ENCODE results near the gene CES2.
"Not testable (repeated sequence)": the region's sequence is repeated elsewhere in the genome, so short reads cannot be mapped to it uniquely, and the experiment has no call there.

CES2 gene

DNA sequence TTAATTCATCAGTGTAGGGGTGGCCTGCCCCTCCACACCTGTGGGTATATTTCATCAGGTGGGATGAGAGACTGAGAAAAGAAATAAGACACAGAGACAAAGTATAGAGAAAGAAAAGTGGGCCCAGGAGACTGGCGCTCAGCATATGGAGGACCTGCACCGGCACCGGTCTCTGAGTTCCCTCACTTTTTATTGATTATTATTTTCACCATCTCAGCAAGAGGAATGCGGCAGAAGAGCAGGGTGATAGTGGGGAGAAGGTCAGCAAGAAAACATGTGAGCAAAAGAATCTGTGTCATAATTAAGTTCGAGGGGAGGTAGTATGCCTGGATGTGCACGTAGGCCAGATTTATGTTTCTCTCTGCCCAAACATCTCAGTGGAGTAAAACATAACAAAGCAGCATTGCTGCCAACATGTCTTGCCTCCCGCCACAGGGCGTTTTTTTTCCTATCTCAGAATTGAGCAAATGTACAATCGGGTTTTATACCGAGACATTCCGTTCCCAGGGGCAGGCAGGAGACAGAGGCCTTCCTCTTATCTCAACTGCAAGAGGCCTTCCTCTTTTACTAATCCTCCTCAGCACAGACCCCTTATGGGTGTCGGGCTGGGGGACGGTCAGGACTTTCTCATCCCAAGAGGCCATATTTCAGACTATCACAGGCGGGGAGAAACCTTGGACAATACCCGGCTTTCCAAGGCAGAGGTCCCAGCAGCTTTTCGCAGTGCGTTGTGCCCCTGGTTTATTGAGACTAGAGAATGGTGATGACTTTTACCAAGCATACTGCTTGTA, 20.2 kb downstream of the CES2 start:
- DNase-seq, result not testable (repeated sequence)

- DNase-seq, result not testable (repeated sequence)
Observed at GRCh38 chr16:66956154-66956457, 20.8 kb downstream of the CES2 start.

DNA sequence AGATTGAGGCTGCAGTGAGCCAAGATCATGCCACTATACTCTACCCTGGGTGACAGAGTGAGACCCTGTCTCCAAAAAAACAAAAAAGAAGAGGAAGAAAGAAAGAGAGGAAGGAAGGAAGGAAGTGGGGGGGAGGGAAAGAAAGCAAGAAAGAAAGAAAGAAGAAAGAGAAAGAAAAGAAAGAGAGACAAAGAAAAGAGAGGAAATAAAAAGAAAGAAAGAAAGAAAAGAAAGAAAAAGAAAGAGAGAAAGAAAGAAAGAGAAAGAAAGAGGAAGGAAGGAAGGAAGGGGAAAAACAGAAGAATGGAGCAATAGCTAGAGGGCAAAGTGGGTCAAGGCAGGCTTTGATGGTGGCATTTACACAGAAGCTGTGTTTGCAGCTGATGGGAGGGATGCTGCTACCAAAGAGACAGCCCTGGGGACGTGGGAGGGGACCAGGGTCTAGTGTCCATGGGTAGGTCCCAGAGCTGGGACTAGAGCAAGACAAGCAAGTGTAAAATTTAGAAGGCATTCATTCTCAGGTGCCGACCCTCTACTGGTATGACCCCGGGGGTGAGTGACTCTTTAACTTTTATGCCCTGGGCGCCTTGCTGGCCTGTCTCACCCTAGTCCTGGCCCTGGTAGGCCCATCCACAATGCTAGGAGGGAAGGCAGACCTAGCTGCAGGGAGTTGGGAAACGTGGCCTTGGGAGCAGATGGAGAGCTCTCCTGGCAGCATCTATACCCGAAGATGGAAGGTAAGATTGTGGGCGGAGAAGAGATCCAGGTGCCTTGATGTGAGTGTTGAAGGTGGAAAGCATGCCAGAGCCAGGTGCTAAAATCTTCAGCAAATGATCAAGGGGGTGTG, 23.8 kb downstream of the CES2 start:
- no peak for DNase-seq

DNA sequence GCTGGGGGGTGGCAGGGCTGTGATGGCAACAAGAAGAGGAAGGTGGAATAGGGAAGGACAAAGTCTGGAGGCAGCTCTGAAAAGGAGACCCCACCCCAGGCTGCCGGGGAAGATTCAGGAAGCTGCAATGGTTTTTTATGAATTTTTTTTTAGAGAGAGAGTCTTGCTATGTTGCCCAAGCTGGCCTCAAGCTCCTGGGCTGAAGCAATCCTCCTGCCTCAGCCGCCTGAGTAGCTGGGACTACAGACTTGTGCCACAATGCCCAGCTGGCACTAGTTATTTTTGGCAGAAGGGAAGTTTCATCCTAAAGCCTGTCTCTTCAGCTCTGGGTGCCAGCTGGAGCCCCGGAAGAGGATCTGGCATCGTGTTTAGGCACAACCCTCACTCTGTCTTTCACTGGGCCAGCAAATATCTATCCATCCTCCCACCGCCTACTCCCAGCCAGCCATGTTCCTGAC, 24.4 kb downstream of the CES2 start:
- no peak for DNase-seq

DNA sequence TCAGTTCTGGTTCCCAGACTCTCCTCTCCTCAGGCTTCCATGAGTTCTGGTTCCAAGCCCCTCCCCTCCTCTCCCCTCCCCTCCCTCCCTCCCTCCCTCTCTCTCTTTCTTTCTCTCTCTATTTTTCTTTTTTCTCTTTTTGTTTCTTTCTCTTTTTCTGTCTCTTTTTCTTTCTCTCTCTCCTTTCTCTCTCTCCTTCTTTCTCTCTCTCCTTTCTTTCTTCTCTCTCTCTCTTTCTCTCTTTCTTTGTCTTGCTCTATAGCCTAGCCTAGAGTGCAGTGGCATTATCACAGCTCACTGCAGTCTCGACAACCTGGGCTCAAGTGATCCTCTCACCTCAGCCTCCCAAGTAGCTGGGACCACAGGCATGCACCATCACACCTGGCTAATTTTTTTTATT, 25.0 kb downstream of the CES2 start:
- DNase-seq, result no peak

- DNase-seq, result no peak
Observed at GRCh38 chr16:66961065-66961744, 25.9 kb downstream of the CES2 start, which contains the start of gene CES3. TSS of gene CES3 (plus strand) at chr16:66961266. CDS start at chr16:66961308, 42 bp downstream.

GRCh38 chr16:66961914-66962313, 26.6 kb downstream of the CES2 start:
- DNase-seq, result no peak

DNA sequence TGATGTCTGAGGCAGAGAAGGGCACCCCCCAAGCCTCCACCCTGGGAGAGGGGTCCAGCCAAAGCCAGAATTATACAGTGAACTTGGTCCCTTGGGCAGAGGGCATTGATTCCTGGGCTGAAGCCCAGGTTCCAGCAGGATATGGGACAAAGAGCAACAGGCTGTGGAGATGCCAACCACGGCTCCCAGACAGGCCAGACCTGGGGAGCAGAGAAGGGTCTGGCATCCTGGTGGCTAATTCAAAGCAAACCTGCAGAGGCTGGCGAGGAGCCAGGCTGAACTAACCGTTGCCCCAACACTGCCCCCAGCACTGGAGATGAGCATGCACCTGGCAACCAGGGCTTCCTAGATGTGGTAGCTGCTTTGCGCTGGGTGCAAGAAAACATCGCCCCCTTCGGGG, 28.7 kb downstream of the CES2 start:
- DNase-seq, result no peak

DNA sequence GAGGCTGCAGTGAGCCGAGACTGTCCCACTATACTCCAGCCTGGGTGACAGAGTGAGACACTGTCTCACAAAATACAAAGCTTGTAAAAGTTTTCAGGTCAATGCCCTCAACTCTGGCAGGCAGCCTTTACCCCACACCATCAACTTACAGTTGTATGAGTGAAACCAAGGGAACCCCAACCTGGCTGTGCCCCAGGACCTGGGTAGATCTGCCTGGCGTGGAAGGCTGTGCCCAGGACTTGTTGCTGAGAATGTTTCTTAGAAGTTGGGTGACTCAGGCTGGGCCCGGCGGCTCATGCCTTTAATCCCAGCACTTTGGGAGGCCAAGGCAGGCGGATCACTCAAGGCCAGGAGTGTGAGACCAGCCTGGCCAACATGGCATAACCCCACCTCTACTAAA, 33.5 kb downstream of the CES2 start:
- DNase-seq, result no peak

GRCh38 chr16:66970775-66971720, 35.7 kb downstream of the CES2 start:
- no peak for DNase-seq

DNA sequence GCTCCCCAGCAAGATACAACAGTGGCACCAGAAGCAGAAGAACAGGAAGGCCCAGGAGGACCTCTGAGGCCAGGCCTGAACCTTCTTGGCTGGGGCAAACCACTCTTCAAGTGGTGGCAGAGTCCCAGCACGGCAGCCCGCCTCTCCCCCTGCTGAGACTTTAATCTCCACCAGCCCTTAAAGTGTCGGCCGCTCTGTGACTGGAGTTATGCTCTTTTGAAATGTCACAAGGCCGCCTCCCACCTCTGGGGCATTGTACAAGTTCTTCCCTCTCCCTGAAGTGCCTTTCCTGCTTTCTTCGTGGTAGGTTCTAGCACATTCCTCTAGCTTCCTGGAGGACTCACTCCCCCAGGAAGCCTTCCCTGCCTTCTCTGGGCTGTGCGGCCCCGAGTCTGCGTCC, 37.7 kb downstream of the CES2 start:
- no peak for DNase-seq

- no peak for DNase-seq
Observed at GRCh38 chr16:66973716-66974115, 38.4 kb downstream of the CES2 start.

- not testable (repeated sequence) for DNase-seq
Observed at GRCh38 chr16:66974156-66974931, 39.0 kb downstream of the CES2 start.

DNA sequence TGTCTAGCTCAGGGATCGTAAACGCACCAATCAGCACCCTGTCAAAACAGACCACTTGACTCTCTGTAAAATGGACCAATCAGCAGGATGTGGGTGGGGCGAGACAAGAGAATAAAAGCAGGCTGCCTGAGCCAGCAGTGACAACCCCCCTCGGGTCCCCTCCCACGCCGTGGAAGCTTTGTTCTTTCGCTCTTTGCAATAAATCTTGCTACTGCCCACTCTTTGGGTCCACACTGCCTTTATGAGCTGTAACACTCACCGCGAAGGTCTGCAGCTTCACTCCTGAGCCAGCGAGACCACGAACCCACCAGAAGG, 39.6 kb downstream of the CES2 start:
- not testable (repeated sequence) for DNase-seq

- DNase-seq, result no peak
Observed at GRCh38 chr16:66975302-66975893, 40.1 kb downstream of the CES2 start.

- no peak for DNase-seq
Observed at GRCh38 chr16:66976746-66977145, 41.4 kb downstream of the CES2 start.

DNA sequence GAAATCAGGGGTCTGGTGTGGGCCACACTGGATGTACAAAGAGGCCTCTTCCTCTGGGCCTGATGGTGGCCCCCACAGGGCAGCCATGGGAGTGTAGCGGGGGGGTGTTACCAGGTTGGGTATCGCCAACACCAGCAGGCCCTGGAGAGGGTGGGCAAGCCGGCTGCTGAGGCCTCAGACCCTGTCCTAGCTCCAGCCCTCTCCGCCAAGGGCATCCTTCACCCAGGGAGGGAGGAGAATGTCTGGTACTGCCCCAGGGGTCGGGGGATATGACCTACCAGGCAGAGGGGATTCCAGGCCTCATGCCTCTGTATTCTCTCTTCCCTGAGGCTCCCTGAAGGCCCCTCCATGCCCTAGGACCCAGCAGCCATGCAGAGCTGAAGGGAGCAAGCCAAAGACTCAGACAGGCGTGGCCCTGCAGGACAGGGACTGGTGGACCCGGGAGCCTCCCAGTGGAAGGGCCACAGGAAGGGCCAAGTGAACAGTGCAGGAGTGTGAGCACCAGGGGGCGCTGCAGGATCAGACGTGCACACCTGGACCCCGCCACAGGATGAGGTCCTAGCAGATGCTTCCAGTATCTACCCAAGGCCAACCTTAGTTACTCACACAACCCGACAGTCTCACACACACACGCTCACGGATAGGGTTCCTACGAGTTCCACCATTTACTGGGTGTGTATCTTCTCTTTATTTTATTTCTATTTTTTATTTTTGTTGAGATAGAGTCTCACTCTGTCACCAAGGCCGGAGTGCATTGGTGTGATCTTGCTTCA, 42.2 kb downstream of the CES2 start:
- peak; percentile 68 for DNase-seq

GRCh38 chr16:66979011-66979717, 43.8 kb downstream of the CES2 start:
- DNase-seq, result no peak

DNA sequence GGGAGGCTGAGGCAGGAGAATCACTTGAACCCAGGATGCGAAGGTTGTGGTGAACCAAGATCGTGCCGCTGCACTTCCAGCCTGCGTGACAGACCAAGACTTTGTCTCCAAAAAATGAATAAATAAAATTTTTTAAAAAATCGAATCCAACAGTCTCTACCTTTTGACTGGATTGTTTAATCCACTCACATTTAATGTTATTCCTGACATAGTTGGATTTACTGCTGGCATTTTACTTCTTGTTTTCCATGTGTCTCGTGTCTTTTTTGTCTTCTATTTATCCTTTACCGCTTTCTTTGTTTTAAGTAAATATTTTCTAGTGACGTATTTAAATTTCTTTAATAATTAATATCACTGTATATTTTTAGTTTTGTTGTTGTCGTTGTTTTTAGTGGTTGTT, 47.7 kb downstream of the CES2 start:
- no peak for DNase-seq

DNA sequence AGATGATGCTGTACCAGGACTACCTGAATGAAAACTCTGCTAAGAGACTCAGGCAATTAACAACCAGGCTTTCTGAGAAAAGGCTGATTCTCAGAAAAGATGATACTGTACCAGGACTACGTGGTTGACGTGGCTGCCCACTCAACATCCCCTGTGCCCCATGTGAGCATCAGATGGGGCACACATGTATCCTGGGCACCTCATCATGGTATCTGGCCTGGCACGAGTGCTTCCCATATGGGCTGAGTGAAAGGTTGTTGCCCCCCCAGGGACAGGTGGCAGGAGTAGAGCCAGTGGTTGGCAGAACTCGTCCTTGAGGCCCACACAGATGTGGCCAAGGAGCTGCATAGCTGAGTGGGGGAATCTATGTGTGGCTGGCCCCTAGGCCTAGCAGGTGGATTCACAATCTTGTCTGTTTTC, 49.6 kb downstream of the CES2 start:
- peak; percentile 20 for DNase-seq

Measured in NK-92 treated with Interleukin-12 subunit alpha and Interleukin-12 subunit beta, amount 100 ng/mL, for 24 hours (cell line).